ENCODE measurements around the gene IFNLR1.

The IFNLR1 gene

GRCh38 chr1:24121406-24121805 is 65.7 kb downstream of the IFNLR1 start:
- no peaks in the 10 kb centered on the region for H3K36me3 ChIP-seq (ENCODE audit: insufficient read depth, low read length)
- H3K4me3 ChIP-seq (ENCODE audit: low read depth, low read length), result no peak overlapping the region
- no peaks in the 10 kb centered on the region for H3K79me2 ChIP-seq (ENCODE audit: control insufficient read depth, insufficient read depth, low read length, unreplicated experiment)
- H2AFZ ChIP-seq (ENCODE audit: low read length, unreplicated experiment), result no peak overlapping the region
- peaks cover 3% of the 10 kb centered on the region; the same call in 1 of the 2 replicates for H3K27me3 ChIP-seq (ENCODE audit: insufficient read depth, low read length)
- peaks cover 39% of the 10 kb centered on the region for H3K4me1 ChIP-seq (ENCODE audit: control insufficient read depth, insufficient read depth, low read length, unreplicated experiment)
- H3K27ac ChIP-seq (ENCODE audit: low read depth, low read length), result no peak overlapping the region

GRCh38 chr1:24120965-24121364 is 66.1 kb downstream of the IFNLR1 start:
- H3K27ac ChIP-seq (ENCODE audit: low read depth, low read length), result no peak overlapping the region
- H3K4me1 ChIP-seq (ENCODE audit: control insufficient read depth, insufficient read depth, low read length, unreplicated experiment), result peaks cover 34% of the 10 kb centered on the region
- H2AFZ ChIP-seq (ENCODE audit: low read length, unreplicated experiment), result no peak overlapping the region
- H3K36me3 ChIP-seq (ENCODE audit: insufficient read depth, low read length), result no peaks in the 10 kb centered on the region
- H3K79me2 ChIP-seq (ENCODE audit: control insufficient read depth, insufficient read depth, low read length, unreplicated experiment), result no peaks in the 10 kb centered on the region
- peaks cover 5% of the 10 kb centered on the region; the same call in 1 of the 2 replicates for H3K27me3 ChIP-seq (ENCODE audit: insufficient read depth, low read length)
- H3K4me3 ChIP-seq (ENCODE audit: low read depth, low read length), result no peak overlapping the region

- no peak overlapping the region for H3K27ac ChIP-seq (ENCODE audit: low read depth, low read length)
Observed at GRCh38 chr1:24119859-24120756, 67.0 kb downstream of the IFNLR1 start.

GRCh38 chr1:24119489-24119858 is 67.6 kb downstream of the IFNLR1 start:
- peaks cover 5% of the 10 kb centered on the region; the same call in 1 of the 2 replicates for H3K27me3 ChIP-seq (ENCODE audit: insufficient read depth, low read length)
- H3K36me3 ChIP-seq (ENCODE audit: insufficient read depth, low read length), result no peaks in the 10 kb centered on the region
- H2AFZ ChIP-seq (ENCODE audit: low read length, unreplicated experiment), result no peak overlapping the region
- H3K4me1 ChIP-seq (ENCODE audit: control insufficient read depth, insufficient read depth, low read length, unreplicated experiment), result peaks cover 28% of the 10 kb centered on the region
- H3K27ac ChIP-seq (ENCODE audit: low read depth, low read length), result no peak overlapping the region
- no peak overlapping the region; the same call in 1 of the 2 replicates for H3K4me3 ChIP-seq (ENCODE audit: low read depth, low read length)
- no peaks in the 10 kb centered on the region for H3K79me2 ChIP-seq (ENCODE audit: control insufficient read depth, insufficient read depth, low read length, unreplicated experiment)

More at GRCh38 chr1:24119859-24120756, 67.0 kb downstream of the IFNLR1 start:
- H2AFZ ChIP-seq (ENCODE audit: low read length, unreplicated experiment), result no peak overlapping the region
- peaks cover 32% of the 10 kb centered on the region for H3K4me1 ChIP-seq (ENCODE audit: control insufficient read depth, insufficient read depth, low read length, unreplicated experiment)
- no peaks in the 10 kb centered on the region for H3K36me3 ChIP-seq (ENCODE audit: insufficient read depth, low read length)
- peaks cover 5% of the 10 kb centered on the region; the same call in 1 of the 2 replicates for H3K27me3 ChIP-seq (ENCODE audit: insufficient read depth, low read length)
- no peaks in the 10 kb centered on the region for H3K79me2 ChIP-seq (ENCODE audit: control insufficient read depth, insufficient read depth, low read length, unreplicated experiment)
- peak overlapping the region; percentile 16; the same call in 1 of the 2 replicates for H3K4me3 ChIP-seq (ENCODE audit: low read depth, low read length)

- peaks cover 7% of the 10 kb centered on the region for H3K27me3 ChIP-seq (ENCODE audit: insufficient read depth, low read length)
- no peak overlapping the region for H2AFZ ChIP-seq (ENCODE audit: low read length, unreplicated experiment)
- H3K27ac ChIP-seq (ENCODE audit: low read depth, low read length), result no peak overlapping the region
- no peaks in the 10 kb centered on the region for H3K79me2 ChIP-seq (ENCODE audit: control insufficient read depth, insufficient read depth, low read length, unreplicated experiment)
- peaks cover 20% of the 10 kb centered on the region for H3K4me1 ChIP-seq (ENCODE audit: control insufficient read depth, insufficient read depth, low read length, unreplicated experiment)
- no peak overlapping the region for H3K4me3 ChIP-seq (ENCODE audit: low read depth, low read length)
- no peaks in the 10 kb centered on the region for H3K36me3 ChIP-seq (ENCODE audit: insufficient read depth, low read length)
Observed at GRCh38 chr1:24118410-24119242, 68.5 kb downstream of the IFNLR1 start.

- Histone ChIP-seq H3K4me3 (ENCODE audit: low read depth, low read length) (no peak overlapping the region), H3K27me3 (ENCODE audit: insufficient read depth, low read length) (peaks cover 10% of the 10 kb centered on the region), H3K36me3 (ENCODE audit: insufficient read depth, low read length) (no peaks in the 10 kb centered on the region), H2AFZ (ENCODE audit: low read length, unreplicated experiment) (no peak overlapping the region), H3K27ac (ENCODE audit: low read depth, low read length) (no peak overlapping the region), H3K4me1 (ENCODE audit: control insufficient read depth, insufficient read depth, low read length, unreplicated experiment) (peaks cover 20% of the 10 kb centered on the region), H3K79me2 (ENCODE audit: control insufficient read depth, insufficient read depth, low read length, unreplicated experiment) (no peaks in the 10 kb centered on the region)
Observed at GRCh38 chr1:24117722-24118409, 69.2 kb downstream of the IFNLR1 start.

GRCh38 chr1:24117132-24117531 is 70.0 kb downstream of the IFNLR1 start:
- Histone ChIP-seq H3K4me1 (ENCODE audit: control insufficient read depth, insufficient read depth, low read length, unreplicated experiment) (peaks cover 22% of the 10 kb centered on the region), H3K4me3 (ENCODE audit: low read depth, low read length) (no peak overlapping the region), H3K36me3 (ENCODE audit: insufficient read depth, low read length) (no peaks in the 10 kb centered on the region), H3K27ac (ENCODE audit: low read depth, low read length) (no peak overlapping the region), H3K27me3 (ENCODE audit: insufficient read depth, low read length) (peaks cover 10% of the 10 kb centered on the region), H2AFZ (ENCODE audit: low read length, unreplicated experiment) (no peak overlapping the region), H3K79me2 (ENCODE audit: control insufficient read depth, insufficient read depth, low read length, unreplicated experiment) (no peaks in the 10 kb centered on the region)

- Histone ChIP-seq H3K36me3 (ENCODE audit: insufficient read depth, low read length) (no peaks in the 10 kb centered on the region), H3K27ac (ENCODE audit: low read depth, low read length) (no peak overlapping the region), H2AFZ (ENCODE audit: low read length, unreplicated experiment) (no peak overlapping the region), H3K4me3 (ENCODE audit: low read depth, low read length) (no peak overlapping the region), H3K27me3 (ENCODE audit: insufficient read depth, low read length) (peaks cover 10% of the 10 kb centered on the region), H3K4me1 (ENCODE audit: control insufficient read depth, insufficient read depth, low read length, unreplicated experiment) (peaks cover 15% of the 10 kb centered on the region), H3K79me2 (ENCODE audit: control insufficient read depth, insufficient read depth, low read length, unreplicated experiment) (no peaks in the 10 kb centered on the region)
Observed at GRCh38 chr1:24114753-24115152, 72.3 kb downstream of the IFNLR1 start.

- Histone ChIP-seq H3K4me3 (ENCODE audit: low read depth, low read length) (no peak overlapping the region), H3K79me2 (ENCODE audit: control insufficient read depth, insufficient read depth, low read length, unreplicated experiment) (no peaks in the 10 kb centered on the region), H3K36me3 (ENCODE audit: insufficient read depth, low read length) (no peaks in the 10 kb centered on the region), H3K27ac (ENCODE audit: low read depth, low read length) (no peak overlapping the region), H2AFZ (ENCODE audit: low read length, unreplicated experiment) (no peak overlapping the region), H3K27me3 (ENCODE audit: insufficient read depth, low read length) (peaks cover 10% of the 10 kb centered on the region), H3K4me1 (ENCODE audit: control insufficient read depth, insufficient read depth, low read length, unreplicated experiment) (peaks cover 12% of the 10 kb centered on the region)
Observed at GRCh38 chr1:24113641-24114033, 73.5 kb downstream of the IFNLR1 start.

Data from ACC112 (cell line).